Measurements from ENCODE around the gene FRMD4B. TPM values are rescaled to one million over a fixed set of nuclear protein-coding genes. Genes with fewer than 3 reads are reported as not detected.

Gene FRMD4B
- polyA plus RNA-seq, 3 donors: 13.2 to 21.0 (median 19.6) TPM

DNA sequence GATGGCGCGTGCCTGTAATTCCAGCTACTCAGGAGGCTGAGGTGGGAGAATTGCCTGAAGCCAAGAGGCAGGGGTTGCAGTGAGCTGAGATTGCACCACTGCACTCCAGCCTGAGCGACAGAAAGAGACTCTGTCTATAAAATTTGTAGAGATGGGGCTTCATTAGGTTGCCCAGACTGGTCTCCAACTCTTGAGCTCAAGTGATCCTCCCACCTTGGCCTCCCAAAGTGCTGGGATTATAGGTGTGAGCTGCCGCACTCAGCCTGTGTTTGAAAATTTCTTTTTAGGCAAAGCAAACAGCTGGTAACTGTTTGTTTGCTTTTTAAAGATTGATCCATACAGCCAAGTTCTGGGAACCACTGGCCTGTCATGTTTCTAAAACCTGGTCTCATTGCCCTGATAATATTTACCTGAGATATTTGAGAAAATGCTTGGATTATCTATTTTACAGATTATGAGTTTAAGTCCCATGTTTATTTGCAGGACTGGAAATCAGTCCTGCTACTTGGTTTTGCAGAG is 199.3 kb downstream of the FRMD4B start:
- TF ChIP-seq, protein P1, sequence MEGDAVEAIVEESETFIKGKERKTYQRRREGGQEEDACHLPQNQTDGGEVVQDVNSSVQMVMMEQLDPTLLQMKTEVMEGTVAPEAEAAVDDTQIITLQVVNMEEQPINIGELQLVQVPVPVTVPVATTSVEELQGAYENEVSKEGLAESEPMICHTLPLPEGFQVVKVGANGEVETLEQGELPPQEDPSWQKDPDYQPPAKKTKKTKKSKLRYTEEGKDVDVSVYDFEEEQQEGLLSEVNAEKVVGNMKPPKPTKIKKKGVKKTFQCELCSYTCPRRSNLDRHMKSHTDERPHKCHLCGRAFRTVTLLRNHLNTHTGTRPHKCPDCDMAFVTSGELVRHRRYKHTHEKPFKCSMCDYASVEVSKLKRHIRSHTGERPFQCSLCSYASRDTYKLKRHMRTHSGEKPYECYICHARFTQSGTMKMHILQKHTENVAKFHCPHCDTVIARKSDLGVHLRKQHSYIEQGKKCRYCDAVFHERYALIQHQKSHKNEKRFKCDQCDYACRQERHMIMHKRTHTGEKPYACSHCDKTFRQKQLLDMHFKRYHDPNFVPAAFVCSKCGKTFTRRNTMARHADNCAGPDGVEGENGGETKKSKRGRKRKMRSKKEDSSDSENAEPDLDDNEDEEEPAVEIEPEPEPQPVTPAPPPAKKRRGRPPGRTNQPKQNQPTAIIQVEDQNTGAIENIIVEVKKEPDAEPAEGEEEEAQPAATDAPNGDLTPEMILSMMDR (IDR thresholded peaks at IDR 0.05): no peak
- 100% methylated on average over 4 of the region's 4 CpGs for WGBS (ENCODE audit: insufficient coverage)
- intact Hi-C loops (cut with micrococcal nuclease): no loop called here

DNA sequence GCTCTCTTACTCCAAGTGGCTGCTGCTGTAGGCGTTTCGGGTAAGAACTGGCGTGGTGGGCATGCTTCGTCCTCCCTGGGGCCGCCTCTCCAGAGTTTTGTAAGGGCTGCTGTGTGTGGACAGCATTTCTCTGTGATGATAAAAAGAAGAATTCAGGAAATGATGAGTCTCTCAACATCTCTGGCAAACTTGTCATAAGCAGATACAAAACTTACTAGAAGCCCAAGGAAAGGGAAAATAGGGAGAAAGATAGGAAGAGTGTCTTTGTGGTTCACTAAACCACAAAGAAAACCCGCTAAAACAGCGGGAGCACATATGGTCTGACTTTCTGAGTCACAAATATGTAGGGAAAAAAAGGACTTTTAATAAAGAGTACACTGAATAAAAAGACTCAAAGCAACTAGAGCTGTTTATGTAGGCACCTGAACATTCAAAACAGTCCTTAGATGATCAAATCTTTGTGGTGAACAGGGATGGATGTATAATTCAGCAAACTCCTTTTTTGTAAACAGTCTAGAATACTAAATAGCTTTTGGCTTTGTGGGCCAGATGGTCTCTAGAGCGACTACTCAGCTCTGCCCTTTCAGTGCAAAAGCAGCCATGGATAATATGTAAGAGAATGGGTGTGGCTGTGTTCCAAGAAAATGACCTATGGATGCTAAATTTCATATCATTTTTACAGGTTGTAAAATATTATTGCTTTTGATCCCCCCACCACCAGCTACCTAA is 203.1 kb downstream of the FRMD4B start:
- Histone ChIP-seq H3K9me3 (replicated peaks in 1 of 2; ENCODE audit: control insufficient read depth in 1 of 2, insufficient read depth in 1 of 2, low read length in 2 of 2) (no peaks in the 10 kb centered on the region), H3K27me3 (ENCODE audit: control insufficient read depth in 2 of 2, insufficient read depth in 2 of 2, low read length in 2 of 2) (no peaks in the 10 kb centered on the region), H3K9ac (ENCODE audit: insufficient read depth, low read length, poor library complexity, severe bottlenecking) (no peak overlapping the region), H4K20me1 (ENCODE audit: insufficient read depth, low read length) (peaks cover 6% of the 10 kb centered on the region), H3K4me3 (replicated peaks in 1 of 3; ENCODE audit: low read depth in 2 of 3, low read length in 3 of 3) (no peak overlapping the region), H3K4me2 (replicated peaks; ENCODE audit: extremely low read depth, low read length, poor library complexity, severe bottlenecking) (no peak overlapping the region), H3K79me2 (ENCODE audit: insufficient read depth, low read length) (no peaks in the 10 kb centered on the region), H3K27ac (ENCODE audit: low read depth in 1 of 2, low read length in 2 of 2) (no peak overlapping the region), H3K4me1 (ENCODE audit: control insufficient read depth in 1 of 2, insufficient read depth in 2 of 2, low read length in 2 of 2) (no peaks in the 10 kb centered on the region), H3K36me3 (replicated peaks in 1 of 2; ENCODE audit: control insufficient read depth in 1 of 2, insufficient read depth in 2 of 2, low read length in 2 of 2) (peaks cover 63 to 85% of the 10 kb centered on the region in 2 donors), H2AFZ (ENCODE audit: insufficient read depth, low read depth, low read length, poor library complexity, severe bottlenecking) (no peak overlapping the region)
- intact Hi-C loops (cut with micrococcal nuclease): no loop called here
- Mint-ChIP-seq H3K4me3 (no peak overlapping the region), H3K36me3 (peaks cover 67 to 76% of the 10 kb centered on the region in 2 donors), H3K27me3 (ENCODE audit: low read depth in 3 of 3) (peaks cover 0 to 3% (median 0%) of the 10 kb centered on the region in 3 donors), H3K4me1 (no peaks in the 10 kb centered on the region), H3K9me3 (no peaks in the 10 kb centered on the region), H3K27ac (no peak overlapping the region)
- TF ChIP-seq, protein P1 (IDR thresholded peaks at IDR 0.05): no peak
- DNase-seq: no peak
- WGBS (ENCODE audit: insufficient coverage): no CpG with 5 or more reads among the region's 8 CpGs

More for the DNA sequence above, 199.3 kb downstream of the FRMD4B start:
- Histone ChIP-seq H2AFZ (ENCODE audit: insufficient read depth, low read depth, low read length, poor library complexity, severe bottlenecking) (no peak overlapping the region), H3K4me3 (replicated peaks in 1 of 3; ENCODE audit: low read depth in 2 of 3, low read length in 3 of 3) (no peak overlapping the region), H3K4me2 (replicated peaks; ENCODE audit: extremely low read depth, low read length, poor library complexity, severe bottlenecking) (no peak overlapping the region), H4K20me1 (ENCODE audit: insufficient read depth, low read length) (no peaks in the 10 kb centered on the region), H3K9me3 (replicated peaks in 1 of 2; ENCODE audit: control insufficient read depth in 1 of 2, insufficient read depth in 1 of 2, low read length in 2 of 2) (no peaks in the 10 kb centered on the region), H3K9ac (ENCODE audit: insufficient read depth, low read length, poor library complexity, severe bottlenecking) (no peak overlapping the region), H3K27me3 (ENCODE audit: control insufficient read depth in 2 of 2, insufficient read depth in 2 of 2, low read length in 2 of 2) (no peaks in the 10 kb centered on the region), H3K79me2 (ENCODE audit: insufficient read depth, low read length) (no peaks in the 10 kb centered on the region), H3K27ac (ENCODE audit: low read depth in 1 of 2, low read length in 2 of 2) (no peak overlapping the region), H3K36me3 (replicated peaks in 1 of 2; ENCODE audit: control insufficient read depth in 1 of 2, insufficient read depth in 2 of 2, low read length in 2 of 2) (peaks cover 44 to 85% of the 10 kb centered on the region in 2 donors), H3K4me1 (ENCODE audit: control insufficient read depth in 1 of 2, insufficient read depth in 2 of 2, low read length in 2 of 2) (no peaks in the 10 kb centered on the region)
- Mint-ChIP-seq H3K36me3 (peaks cover 53 to 67% of the 10 kb centered on the region in 2 donors), H3K27me3 (ENCODE audit: low read depth in 3 of 3) (peaks cover 0 to 1% (median 0%) of the 10 kb centered on the region in 3 donors), H3K27ac (peak overlapping the region in 1 of 7 donors; percentile 43), H3K4me3 (no peak overlapping the region), H3K4me1 (no peaks in the 10 kb centered on the region), H3K9me3 (peaks cover 0 to 3% (median 0%) of the 10 kb centered on the region in 7 donors)
- no peak for DNase-seq
